Neuronal stem cell (in vitro differentiated cells): ENCODE results near the gene DMRTB1.

Experiments used
- DNase-seq: peaks from one replicate; pipeline ENCODE4 v3.0.0-alpha.2; 2013; ENCODE audit warnings: low spot score
- H2AFZ ChIP-seq: one replicate; pipeline ENCODE4 v1.6.1; 2013; ENCODE audit warnings: mild to moderate bottlenecking, low read length, inconsistent platforms
- H2AK5ac ChIP-seq: 2 replicates; pipeline ENCODE4 v1.6.1; 2013; ENCODE audit warnings: low read depth, mild to moderate bottlenecking, inconsistent platforms, low read length, moderate library complexity, mixed read lengths
- H2BK120ac ChIP-seq: 2 replicates; pipeline ENCODE4 v1.6.1; 2013; ENCODE audit warnings: low read depth, mild to moderate bottlenecking, inconsistent platforms, low read length, moderate library complexity, mixed read lengths
- H2BK12ac ChIP-seq: one replicate; pipeline ENCODE4 v1.6.1; 2013; ENCODE audit warnings: low read length, inconsistent platforms
- H2BK15ac ChIP-seq: 2 replicates; pipeline ENCODE4 v1.6.1; 2013; ENCODE audit warnings: mild to moderate bottlenecking, low read length, inconsistent platforms, mixed read lengths
- H2BK5ac ChIP-seq: one replicate; pipeline ENCODE4 v1.6.1; 2013; ENCODE audit warnings: inconsistent platforms, mild to moderate bottlenecking, low read length, moderate library complexity
- H3K14ac ChIP-seq: one replicate; pipeline ENCODE4 v1.6.1; 2013; ENCODE audit warnings: low read length, inconsistent platforms
- H3K18ac ChIP-seq: 2 replicates; pipeline ENCODE4 v1.6.1; 2013; ENCODE audit warnings: low read length, inconsistent platforms
- H3K23ac ChIP-seq: 2 replicates; pipeline ENCODE4 v1.6.1; 2013; ENCODE audit warnings: low read depth, mild to moderate bottlenecking, mixed read lengths, low read length, inconsistent platforms; ENCODE audit not compliant: poor library complexity
- H3K27ac ChIP-seq: replicated peaks from 3 replicates; pipeline ENCODE4 v1.5.1; 2013; ENCODE audit warnings: low read length, inconsistent platforms
- H3K27me3 ChIP-seq, 3 experiments: 2 replicates each; pipeline ENCODE4 v1.6.1; 2013; ENCODE audit warnings: low read length in 3 of 3, mild to moderate bottlenecking in 2 of 3, inconsistent platforms in 1 of 3, low read depth in 1 of 3, mixed read lengths in 1 of 3, moderate library complexity in 1 of 3; ENCODE audit not compliant: control insufficient read depth in 3 of 3, insufficient read depth in 3 of 3
- H3K36me3 ChIP-seq, 2 donors: replicated peaks in 1 of 2; 2 replicates each; pipeline ENCODE4 v1.6.1; 2013; ENCODE audit warnings: low read length in 2 of 2; ENCODE audit not compliant: control insufficient read depth in 2 of 2, insufficient read depth in 2 of 2
- H3K4ac ChIP-seq: 2 replicates; pipeline ENCODE4 v1.6.1; 2013; ENCODE audit warnings: inconsistent platforms, mild to moderate bottlenecking, low read length, moderate library complexity
- H3K4me1 ChIP-seq, 2 donors: 1 replicate in 1 of 2; 2 replicates in 1 of 2; pipeline ENCODE4 v1.6.1; 2013; ENCODE audit warnings: low read length in 2 of 2, low read depth in 1 of 2; ENCODE audit not compliant: control insufficient read depth in 2 of 2, insufficient read depth in 1 of 2
- H3K4me2 ChIP-seq: one replicate; pipeline ENCODE4 v1.6.1; 2013; ENCODE audit warnings: mild to moderate bottlenecking, low read length, inconsistent platforms; ENCODE audit not compliant: insufficient read depth, poor library complexity, severe bottlenecking
- H3K4me3 ChIP-seq, 2 donors: 2 replicates each; pipeline ENCODE4 v1.5.1; 2013; ENCODE audit warnings: low read length in 2 of 2, mild to moderate bottlenecking in 2 of 2, inconsistent platforms in 1 of 2, moderate library complexity in 1 of 2
- H3K79me1 ChIP-seq: one replicate; pipeline ENCODE4 v1.6.1; 2013; ENCODE audit warnings: low read depth, mild to moderate bottlenecking, inconsistent platforms, low read length, moderate library complexity
- H3K9ac ChIP-seq: one replicate; pipeline ENCODE4 v1.6.1; 2013; ENCODE audit warnings: mild to moderate bottlenecking, low read depth, low read length, inconsistent platforms; ENCODE audit not compliant: poor library complexity
- H3K9me3 ChIP-seq, 2 donors: replicated peaks in 1 of 2; 2 replicates each; pipeline versions ENCODE3 to v1.6.1; 2013; ENCODE audit warnings: low read length in 2 of 2, mild to moderate bottlenecking in 2 of 2, inconsistent platforms in 1 of 2, low read depth in 1 of 2, mixed read lengths in 1 of 2, moderate library complexity in 1 of 2; ENCODE audit not compliant: control insufficient read depth in 2 of 2, insufficient read depth in 1 of 2
- H4K8ac ChIP-seq: one replicate; pipeline ENCODE4 v1.6.1; 2013; ENCODE audit warnings: low read depth, mild to moderate bottlenecking, inconsistent platforms, low read length, moderate library complexity
- H4K91ac ChIP-seq: one replicate; pipeline ENCODE4 v1.6.1; 2013; ENCODE audit warnings: low read length, low read depth, mild to moderate bottlenecking, inconsistent platforms; ENCODE audit not compliant: poor library complexity
- WGBS, 2 donors: extraction: QIAGEN DNeasy Blood & Tissue Kit; methylation state at CpG; one replicate each; pipeline ENCODE4 v1.1.7; 2013; ENCODE audit warnings: missing lambda C conversion rate in 2 of 2, mixed read lengths in 1 of 2; ENCODE audit not compliant: insufficient read length in 2 of 2, insufficient replicate concordance in 1 of 2; ENCODE audit errors: extremely low coverage in 2 of 2; 5-methylcytosine and 5-hydroxymethylcytosine counted together

The DMRTB1 gene

DNA sequence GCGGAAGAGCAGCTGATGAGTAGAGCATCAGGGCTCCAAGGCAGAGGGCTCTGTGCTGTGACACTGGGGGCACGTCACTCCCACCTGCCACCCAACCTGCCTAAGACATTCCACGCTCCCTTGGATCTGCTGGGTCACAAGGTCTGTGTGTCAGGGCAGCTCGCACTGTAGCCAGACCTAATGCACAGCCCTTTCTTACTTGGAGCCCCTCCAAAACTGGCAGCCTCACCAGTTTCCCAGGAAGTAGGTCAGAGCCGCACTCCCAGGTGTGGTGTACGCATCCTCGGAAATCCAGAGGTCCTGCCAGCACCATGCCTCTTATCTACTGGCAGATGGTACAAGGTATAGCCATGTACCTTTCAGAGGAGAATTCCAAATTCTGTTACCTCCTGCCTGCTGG, 22.3 kb downstream of the DMRTB1 start:
- Histone ChIP-seq H4K8ac (no peak overlapping the region), H2BK120ac (no peak overlapping the region), H2AFZ (no peak overlapping the region), H3K9me3 (no peaks in the 10 kb centered on the region), H3K4me3 (no peak overlapping the region), H2AK5ac (no peak overlapping the region), H3K23ac (no peak overlapping the region), H3K4ac (no peak overlapping the region), H3K79me1 (no peaks in the 10 kb centered on the region), H2BK15ac (no peak overlapping the region), H3K36me3 (no peaks in the 10 kb centered on the region), H2BK12ac (no peak overlapping the region), H2BK5ac (no peak overlapping the region), H3K14ac (no peak overlapping the region), H3K27me3 (peaks cover 0 to 46% (median 0%) of the 10 kb centered on the region in 3 experiments), H3K27ac (no peak overlapping the region), H4K91ac (no peak overlapping the region), H3K4me1 (peaks cover 0 to 2% of the 10 kb centered on the region in 2 donors), H3K9ac (no peak overlapping the region), H3K18ac (no peak overlapping the region), H3K4me2 (no peak overlapping the region)
- DNase-seq, result no peak
- no CpG with 5 or more reads among the region's 7 CpGs for WGBS, 2 donors

- Histone ChIP-seq H3K4ac (no peak overlapping the region), H3K27ac (no peak overlapping the region), H4K8ac (no peak overlapping the region), H3K27me3 (peaks cover 0 to 43% (median 0%) of the 10 kb centered on the region in 3 experiments), H2BK5ac (no peak overlapping the region), H3K14ac (no peak overlapping the region), H2BK15ac (no peak overlapping the region), H3K4me2 (no peak overlapping the region), H2BK120ac (no peak overlapping the region), H2AFZ (no peak overlapping the region), H3K36me3 (no peaks in the 10 kb centered on the region), H4K91ac (no peak overlapping the region), H3K4me3 (no peak overlapping the region), H2AK5ac (no peak overlapping the region), H2BK12ac (no peak overlapping the region), H3K23ac (no peak overlapping the region), H3K79me1 (no peaks in the 10 kb centered on the region), H3K4me1 (peaks cover 0 to 2% of the 10 kb centered on the region in 2 donors), H3K9ac (no peak overlapping the region), H3K18ac (peak overlapping the region; percentile 36), H3K9me3 (no peaks in the 10 kb centered on the region)
- WGBS, 2 donors, result no CpG with 5 or more reads among the region's 14 CpGs
- no peak for DNase-seq
Measured at GRCh38 chr1:53482441-53483153, 23.4 kb downstream of the DMRTB1 start.

- no peak overlapping the region for H2BK5ac ChIP-seq
- H3K79me1 ChIP-seq, result no peaks in the 10 kb centered on the region
- no peaks in the 10 kb centered on the region for H3K36me3 ChIP-seq
- no peak overlapping the region for H3K9ac ChIP-seq
- no peak overlapping the region for H2BK12ac ChIP-seq
- no peak overlapping the region for H2AFZ ChIP-seq
- no peak overlapping the region for H2BK120ac ChIP-seq
- WGBS, 2 donors, result no CpG with 5 or more reads among the region's 9 CpGs
- H3K4me2 ChIP-seq, result no peak overlapping the region
- no peak overlapping the region for H4K8ac ChIP-seq
- no peak overlapping the region for H3K4me3 ChIP-seq
- H3K9me3 ChIP-seq, result no peaks in the 10 kb centered on the region
- no peak overlapping the region for H3K14ac ChIP-seq
- no peak overlapping the region for H3K18ac ChIP-seq
- no peak overlapping the region for H4K91ac ChIP-seq
- no peak overlapping the region for H3K23ac ChIP-seq
- no peak overlapping the region for H3K27ac ChIP-seq
- H3K4ac ChIP-seq, result no peak overlapping the region
- no peak for DNase-seq
- H2BK15ac ChIP-seq, result no peak overlapping the region
- peaks cover 0 to 2% of the 10 kb centered on the region in 2 donors for H3K4me1 ChIP-seq
- H2AK5ac ChIP-seq, result no peak overlapping the region
- H3K27me3 ChIP-seq, result peaks cover 0 to 41% (median 0%) of the 10 kb centered on the region in 3 experiments
Measured at GRCh38 chr1:53483170-53483569, 24.0 kb downstream of the DMRTB1 start.

DNA sequence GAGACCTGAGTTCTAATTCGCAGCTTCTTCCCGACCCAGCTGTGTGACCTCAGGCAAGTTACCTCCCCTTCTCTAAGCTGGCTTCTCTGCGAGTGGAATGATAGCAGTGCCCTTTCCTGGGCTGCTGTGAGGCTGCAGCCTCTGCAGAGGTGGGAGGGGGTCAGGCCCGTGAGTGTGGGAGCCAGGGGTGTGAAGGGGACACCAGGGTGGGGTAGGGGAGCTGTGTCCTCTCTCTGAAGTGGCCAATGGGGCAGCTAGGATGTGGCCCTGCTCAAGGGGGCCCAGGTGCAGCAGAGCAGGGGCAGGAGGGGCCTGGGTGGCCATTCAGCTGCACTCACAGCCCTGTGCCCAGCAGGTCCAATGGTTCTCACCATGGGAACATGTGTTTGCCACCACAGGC, 24.5 kb downstream of the DMRTB1 start:
- no peak overlapping the region for H3K4me3 ChIP-seq
- H2AK5ac ChIP-seq, result peak overlapping the region; percentile 45
- no peak overlapping the region for H4K91ac ChIP-seq
- H3K4ac ChIP-seq, result no peak overlapping the region
- H3K4me2 ChIP-seq, result no peak overlapping the region
- peaks cover 0 to 2% of the 10 kb centered on the region in 2 donors for H3K4me1 ChIP-seq
- H3K36me3 ChIP-seq, result no peaks in the 10 kb centered on the region
- peak overlapping the region; percentile 21 for H2BK15ac ChIP-seq
- H3K79me1 ChIP-seq, result no peaks in the 10 kb centered on the region
- no peaks in the 10 kb centered on the region for H3K9me3 ChIP-seq
- H3K14ac ChIP-seq, result no peak overlapping the region
- H2BK12ac ChIP-seq, result no peak overlapping the region
- H3K18ac ChIP-seq, result peak overlapping the region; percentile 69
- no peak overlapping the region for H3K27ac ChIP-seq
- H2BK120ac ChIP-seq, result no peak overlapping the region
- no CpG with 5 or more reads among the region's 4 CpGs for WGBS, 2 donors
- no peak for DNase-seq
- H2AFZ ChIP-seq, result no peak overlapping the region
- no peak overlapping the region for H3K23ac ChIP-seq
- H3K9ac ChIP-seq, result no peak overlapping the region
- H3K27me3 ChIP-seq, result peaks cover 0 to 44% (median 0%) of the 10 kb centered on the region in 3 experiments
- no peak overlapping the region for H4K8ac ChIP-seq
- H2BK5ac ChIP-seq, result no peak overlapping the region
